BE2C (cell line): ENCODE measurements around the gene SMKR1.

Source experiments
- DNase-seq: peaks from one replicate; pipeline ENCODE4 v3.0.0-alpha.2; 2020
- H3K27me3 ChIP-seq: fragments of 250-450 bp; sonication (Bioruptor Pico); 2 replicates; pipeline ENCODE4 v1.5.1; 2020; ENCODE audit warnings: mild to moderate bottlenecking
- H3K36me3 ChIP-seq: fragments of 250-450 bp; sonication (Bioruptor Pico); 2 replicates; pipeline ENCODE4 v1.5.1; 2020; ENCODE audit warnings: mild to moderate bottlenecking
- H3K4me1 ChIP-seq: fragments of 250-450 bp; sonication (Bioruptor Pico); 2 replicates; pipeline ENCODE4 v1.5.1; 2020
- H3K4me3 ChIP-seq: 2 replicates; pipeline ENCODE4 v1.5.1; 2011; ENCODE audit warnings: low read depth, low read length
- H3K9me3 ChIP-seq: fragments of 250-450 bp; sonication (Bioruptor Pico); 2 replicates; pipeline ENCODE4 v1.5.1; 2020
- CTCF ChIP-seq: IDR thresholded peaks from 2 replicates; pipeline ENCODE4 v1.5.1; 2012; ENCODE audit warnings: mild to moderate bottlenecking, low read depth, low read length

The SMKR1 gene

GRCh38 chr7:129457101-129457500, 45.2 kb upstream of the SMKR1 start:
- no peak for TF ChIP-seq CTCF
- H3K4me3 ChIP-seq = no peak overlapping the region
- no peaks in the 10 kb centered on the region for H3K9me3 ChIP-seq
- no peaks in the 10 kb centered on the region for H3K27me3 ChIP-seq
- peaks cover 6% of the 10 kb centered on the region; the same call in 1 of the 2 replicates for H3K36me3 ChIP-seq
- no peaks in the 10 kb centered on the region for H3K4me1 ChIP-seq
- DNase-seq = no peak

GRCh38 chr7:129458171-129458570, 44.2 kb upstream of the SMKR1 start:
- Histone ChIP-seq H3K36me3 (peaks cover 6% of the 10 kb centered on the region; the same call in 1 of the 2 replicates), H3K9me3 (no peaks in the 10 kb centered on the region), H3K4me1 (no peaks in the 10 kb centered on the region), H3K4me3 (no peak overlapping the region), H3K27me3 (no peaks in the 10 kb centered on the region)
- no peak for TF ChIP-seq CTCF
- no peak for DNase-seq

GRCh38 chr7:129461809-129462208, 40.5 kb upstream of the SMKR1 start:
- no peak for DNase-seq
- TF ChIP-seq CTCF = no peak
- H3K9me3 ChIP-seq = no peaks in the 10 kb centered on the region
- H3K36me3 ChIP-seq = peaks cover 6% of the 10 kb centered on the region; the same call in 1 of the 2 replicates
- H3K27me3 ChIP-seq = no peaks in the 10 kb centered on the region
- no peak overlapping the region for H3K4me3 ChIP-seq
- peaks cover 3% of the 10 kb centered on the region; the same call in 1 of the 2 replicates for H3K4me1 ChIP-seq

GRCh38 chr7:129462420-129462819, 39.9 kb upstream of the SMKR1 start:
- peaks cover 3% of the 10 kb centered on the region; the same call in 1 of the 2 replicates for H3K4me1 ChIP-seq
- H3K4me3 ChIP-seq = no peak overlapping the region
- peaks cover 2% of the 10 kb centered on the region; the same call in 1 of the 2 replicates for H3K36me3 ChIP-seq
- TF ChIP-seq CTCF = no peak
- no peaks in the 10 kb centered on the region for H3K9me3 ChIP-seq
- H3K27me3 ChIP-seq = no peaks in the 10 kb centered on the region
- no peak for DNase-seq

- H3K36me3 ChIP-seq = no peaks in the 10 kb centered on the region
- peaks cover 3% of the 10 kb centered on the region; the same call in 1 of the 2 replicates for H3K4me1 ChIP-seq
- no peak overlapping the region for H3K4me3 ChIP-seq
- no peak for TF ChIP-seq CTCF
- no peaks in the 10 kb centered on the region for H3K27me3 ChIP-seq
- no peak for DNase-seq
- H3K9me3 ChIP-seq = no peaks in the 10 kb centered on the region
Measured at GRCh38 chr7:129464194-129464593, 38.1 kb upstream of the SMKR1 start.

GRCh38 chr7:129465080-129465479, 37.3 kb upstream of the SMKR1 start:
- no peak for DNase-seq
- H3K27me3 ChIP-seq = no peaks in the 10 kb centered on the region
- peaks cover 3% of the 10 kb centered on the region; the same call in 1 of the 2 replicates for H3K4me1 ChIP-seq
- H3K9me3 ChIP-seq = no peaks in the 10 kb centered on the region
- H3K36me3 ChIP-seq = no peaks in the 10 kb centered on the region
- no peak for TF ChIP-seq CTCF
- no peak overlapping the region for H3K4me3 ChIP-seq
